GM19025 (cell line): ENCODE data around the gene IQGAP3.
"Not testable (repeated sequence)": the region's sequence is repeated elsewhere in the genome, so short reads cannot be mapped to it uniquely, and the experiment has no call there.

ENCODE experiments used
- ATAC-seq: cut with Tn5 transposase; IDR thresholded peaks from one replicate; pipeline ENCODE4 v1.9.1; 2021; ENCODE audit warnings: mild to moderate bottlenecking, low read depth, moderate library complexity; ENCODE audit not compliant: unreplicated experiment

Gene IQGAP3

DNA sequence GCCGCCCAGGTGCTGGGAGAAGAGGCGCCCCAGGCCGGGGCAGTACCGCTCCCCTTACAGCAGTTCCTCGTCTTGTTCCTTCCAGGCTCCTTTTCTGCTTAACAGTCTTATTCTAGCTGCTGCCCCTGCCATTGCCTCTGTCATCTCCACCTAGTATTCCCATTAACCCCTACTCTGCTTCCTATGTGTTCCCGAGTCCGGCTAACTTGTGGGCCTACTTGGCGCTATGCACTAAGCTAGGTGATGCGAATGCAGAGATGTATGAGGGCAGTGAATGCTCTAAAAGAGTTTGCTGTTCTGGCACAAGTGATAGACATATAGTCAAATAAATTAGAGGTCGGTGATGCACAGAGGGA is 276 bp upstream of the IQGAP3 start:
- no peak for ATAC-seq

DNA sequence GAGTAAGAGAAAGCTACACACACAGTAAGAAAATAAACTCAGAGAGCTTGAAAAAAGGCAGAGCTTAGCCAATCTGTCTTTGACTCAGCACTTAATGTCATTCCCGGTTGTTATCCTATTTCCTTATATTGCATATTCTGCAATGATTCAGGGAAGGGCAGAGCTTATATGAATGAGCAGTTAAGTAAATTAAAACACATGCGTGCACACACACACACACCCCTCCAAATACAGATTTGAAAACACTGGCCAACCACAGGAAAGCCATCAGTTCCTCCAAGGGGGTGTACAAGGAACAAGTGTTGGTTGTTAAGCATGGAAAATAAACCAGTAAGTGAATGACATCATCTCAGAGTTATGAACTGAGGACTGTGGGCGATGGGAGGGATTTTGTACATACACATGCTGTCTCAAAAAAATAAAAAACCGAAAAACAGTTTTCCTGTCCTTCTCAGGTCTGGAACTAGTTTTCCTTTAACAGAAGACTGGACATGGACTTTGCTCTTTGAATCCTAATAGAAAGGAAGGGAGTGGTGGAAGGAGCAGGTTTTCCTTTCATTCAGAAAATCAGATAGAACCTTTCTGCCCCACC is 1.0 kb downstream of the IQGAP3 start:
- ATAC-seq = no peak

DNA sequence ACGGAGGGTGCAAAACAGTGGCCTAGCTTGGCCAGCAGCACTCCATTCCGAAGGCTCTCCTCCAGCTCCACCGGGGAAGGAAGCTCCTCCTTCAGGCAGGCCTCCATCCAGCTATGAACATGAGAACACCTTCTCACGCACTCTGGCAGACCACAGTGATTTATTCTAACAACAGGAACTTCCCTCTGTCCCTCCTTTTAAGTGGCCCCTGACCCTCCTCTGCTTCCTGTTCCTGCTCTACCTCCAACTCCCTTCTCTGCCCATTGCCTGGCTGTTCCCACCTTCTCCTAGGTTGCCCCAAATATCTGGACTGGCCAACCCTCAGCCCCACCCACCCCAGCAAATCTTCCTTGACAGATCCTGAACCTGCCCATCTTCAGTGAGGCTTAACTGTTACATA is 5.9 kb downstream of the IQGAP3 start:
- ATAC-seq = no peak

DNA sequence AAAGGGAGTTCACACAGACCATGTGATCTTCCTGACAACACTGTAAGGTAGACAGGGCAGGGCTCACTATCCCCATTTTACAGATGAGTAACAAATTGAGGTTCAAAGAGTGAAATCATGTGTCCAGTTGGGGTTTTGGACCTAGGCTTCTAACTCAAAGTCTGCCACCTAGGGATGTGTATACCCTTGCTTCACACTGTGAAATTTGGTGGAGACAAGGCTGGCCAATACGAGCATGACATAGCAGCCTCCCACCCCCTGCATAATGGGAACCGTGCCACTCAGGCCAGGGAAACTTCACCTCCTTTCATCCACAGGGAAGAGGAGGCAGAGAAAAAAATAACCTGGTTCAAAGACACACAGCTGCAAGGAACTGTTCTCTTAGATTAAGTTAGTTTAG is 6.8 kb downstream of the IQGAP3 start:
- no peak for ATAC-seq

DNA sequence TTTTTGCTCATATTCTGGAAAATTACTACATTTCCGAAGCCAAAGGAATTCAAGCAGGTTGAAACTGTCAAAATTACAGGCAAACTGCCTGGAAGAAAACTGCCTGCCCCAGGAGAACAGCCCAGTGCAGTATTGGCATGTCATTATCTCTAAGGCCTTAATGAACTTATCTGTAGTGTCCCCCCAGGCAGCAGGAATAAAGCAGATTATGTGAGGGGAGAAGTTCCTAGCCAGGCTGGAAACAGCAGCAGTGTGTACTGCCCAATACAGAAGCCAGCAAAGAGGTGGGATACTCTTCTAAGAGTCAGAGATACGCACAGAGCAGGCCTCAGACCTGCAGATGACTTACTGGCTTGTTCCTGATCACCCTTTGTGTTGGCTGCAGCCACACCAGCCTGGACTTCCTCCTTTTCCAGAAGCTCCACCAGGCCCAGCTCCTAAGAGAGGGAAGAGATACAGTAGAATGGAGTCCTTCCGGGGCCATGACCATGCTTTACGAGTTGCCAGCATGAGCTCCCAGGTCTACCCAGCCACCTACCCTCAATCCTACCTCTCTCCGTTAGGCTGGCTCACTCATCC is 11.7 kb downstream of the IQGAP3 start:
- no peak for ATAC-seq

DNA sequence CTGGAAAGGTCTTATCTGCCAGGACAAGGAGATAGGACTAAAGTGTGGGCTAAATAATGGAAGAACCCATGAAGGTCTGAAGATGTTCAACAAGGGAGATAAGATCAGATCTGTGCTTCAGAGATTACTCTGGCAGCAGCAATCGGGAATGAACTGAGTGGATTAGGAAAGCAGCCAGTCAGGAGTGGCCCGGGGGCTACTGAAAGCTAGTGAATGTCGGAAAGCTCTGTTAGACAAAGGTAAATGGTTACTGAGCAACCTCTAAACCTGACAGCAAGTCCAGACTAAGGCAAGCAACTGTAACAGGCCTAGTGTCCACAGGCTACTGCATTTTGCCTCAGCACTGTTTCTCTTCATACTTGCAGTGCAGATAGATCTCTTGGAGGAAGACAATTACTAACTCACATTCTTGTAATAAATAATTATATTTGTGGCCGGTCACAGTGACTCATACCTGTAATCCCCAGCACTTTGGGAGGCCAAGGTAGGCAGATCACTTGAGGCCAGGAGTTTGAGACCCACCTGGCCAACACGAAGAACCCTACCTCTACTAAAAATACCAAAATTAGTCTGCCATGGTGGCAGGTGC is 12.5 kb downstream of the IQGAP3 start:
- no peak for ATAC-seq

DNA sequence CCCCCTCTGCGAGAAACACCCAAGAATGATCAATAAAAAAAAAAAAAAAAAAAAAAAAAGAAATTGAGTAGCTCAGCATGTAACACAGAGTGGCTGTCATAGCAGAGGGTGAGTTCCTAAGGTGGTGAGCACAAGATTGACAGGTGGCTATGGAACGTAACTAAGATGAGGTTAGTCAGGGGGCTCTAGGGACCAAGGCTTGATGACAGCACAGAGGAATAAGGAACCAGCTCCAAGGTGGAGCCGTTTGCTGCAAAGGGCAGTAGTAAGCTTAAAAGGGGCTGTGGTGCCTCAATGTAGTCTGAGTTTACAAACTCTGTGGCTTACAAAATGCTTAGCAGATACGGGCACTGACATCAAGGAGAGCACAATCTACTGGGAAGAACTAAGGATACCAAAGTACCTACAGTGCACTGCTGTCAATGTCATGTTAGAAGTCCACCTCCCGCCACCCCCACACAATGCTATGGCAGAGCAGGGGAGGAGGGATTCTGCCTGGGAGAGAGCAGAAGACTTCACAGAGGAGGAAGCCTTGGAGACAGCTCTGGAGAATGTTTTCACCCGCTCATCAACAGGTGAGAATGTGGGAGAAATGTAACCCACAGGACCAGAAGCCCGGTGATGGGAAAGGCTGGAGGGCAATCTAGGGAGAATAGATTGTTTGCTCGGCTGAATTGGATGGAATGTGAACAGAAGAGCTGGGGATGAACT is 13.1 kb downstream of the IQGAP3 start:
- no peak for ATAC-seq

DNA sequence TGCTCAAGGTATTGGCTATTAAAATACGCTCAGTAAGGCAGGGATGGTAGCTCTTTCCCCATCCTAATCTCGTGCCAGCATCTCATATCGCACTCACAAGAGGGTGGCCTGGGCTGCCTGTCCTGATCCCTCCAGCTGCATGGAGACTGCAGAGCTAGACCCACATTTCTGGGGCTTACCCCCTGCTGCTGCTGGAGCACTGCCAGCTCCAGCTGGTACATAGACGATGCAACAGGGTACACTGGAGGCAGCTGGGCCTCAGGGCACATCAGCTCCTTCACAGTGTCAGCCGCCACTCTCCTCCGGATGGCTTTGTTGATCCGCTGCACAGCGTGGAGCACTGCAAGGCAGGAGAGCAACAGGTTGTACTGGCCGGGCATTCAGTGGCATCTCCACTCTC is 16.0 kb downstream of the IQGAP3 start:
- ATAC-seq = no peak

DNA sequence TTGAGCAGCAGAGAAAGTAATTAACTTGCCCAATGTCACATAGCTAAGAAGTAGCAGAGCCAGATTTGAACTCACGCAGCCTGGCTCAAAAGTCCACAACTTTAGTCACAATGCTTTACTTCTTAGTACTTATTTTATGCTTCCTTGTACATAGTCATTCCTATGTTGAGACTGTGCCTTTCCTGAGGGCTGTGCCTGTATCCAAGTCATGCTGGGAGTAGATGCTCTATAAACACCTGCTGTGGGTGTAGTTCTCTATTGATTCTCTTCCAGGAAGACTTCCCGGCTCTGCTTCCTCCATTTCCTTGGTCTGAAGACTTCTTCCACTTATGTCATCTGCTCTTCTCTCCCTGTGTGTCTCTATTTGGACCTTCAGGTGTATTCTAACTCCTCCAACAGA is 16.6 kb downstream of the IQGAP3 start:
- ATAC-seq = no peak

DNA sequence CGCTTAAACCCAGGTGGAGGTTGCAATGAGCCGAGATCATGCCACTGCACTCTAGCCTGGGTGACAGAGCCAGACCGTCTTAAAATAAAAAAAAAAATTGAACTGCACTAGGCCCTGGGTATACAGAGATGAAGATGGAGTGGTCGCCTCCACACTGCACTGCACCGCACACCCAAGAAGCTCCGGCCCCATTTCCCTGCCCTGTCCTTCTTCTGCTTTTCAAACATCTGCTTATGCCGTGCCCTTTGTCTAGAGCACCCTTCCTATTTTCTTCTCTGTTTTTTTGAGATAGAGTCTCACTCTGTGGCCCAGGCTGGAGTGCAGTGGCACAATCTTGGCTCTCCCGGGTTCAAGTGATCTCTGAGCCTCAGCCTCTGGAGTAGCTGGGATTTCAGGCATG is 17.4 kb downstream of the IQGAP3 start:
- ATAC-seq = no peak

DNA sequence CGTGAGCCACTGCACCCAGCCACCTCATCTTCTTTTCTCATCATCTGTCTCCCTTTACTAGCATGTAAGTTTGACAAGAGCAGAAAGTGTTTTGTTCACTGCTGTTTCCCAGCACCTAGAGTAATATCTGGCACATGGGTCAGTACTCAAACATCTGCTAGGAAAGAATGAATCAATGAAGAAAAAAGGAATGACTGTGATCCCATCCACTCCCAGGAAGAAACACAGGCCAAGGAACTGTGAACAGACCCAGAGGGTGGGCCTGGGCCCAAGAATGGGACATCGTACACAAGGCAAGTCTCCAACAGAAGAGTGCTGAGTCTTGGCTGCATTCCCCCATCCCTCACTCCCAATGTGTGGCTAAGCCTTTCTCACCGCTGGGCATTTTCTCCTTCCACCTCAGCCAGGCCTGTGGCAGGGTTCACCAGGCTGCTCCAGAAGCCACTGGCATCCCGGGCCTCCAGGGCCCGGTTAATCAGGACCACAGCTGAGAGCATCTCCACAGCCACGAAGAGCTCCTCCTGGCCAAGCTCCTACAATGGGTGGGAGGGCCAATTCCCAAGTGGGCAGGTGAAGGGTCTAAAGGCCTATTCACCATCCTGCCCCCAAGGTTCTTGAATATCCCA is 18.4 kb downstream of the IQGAP3 start:
- no peak for ATAC-seq

DNA sequence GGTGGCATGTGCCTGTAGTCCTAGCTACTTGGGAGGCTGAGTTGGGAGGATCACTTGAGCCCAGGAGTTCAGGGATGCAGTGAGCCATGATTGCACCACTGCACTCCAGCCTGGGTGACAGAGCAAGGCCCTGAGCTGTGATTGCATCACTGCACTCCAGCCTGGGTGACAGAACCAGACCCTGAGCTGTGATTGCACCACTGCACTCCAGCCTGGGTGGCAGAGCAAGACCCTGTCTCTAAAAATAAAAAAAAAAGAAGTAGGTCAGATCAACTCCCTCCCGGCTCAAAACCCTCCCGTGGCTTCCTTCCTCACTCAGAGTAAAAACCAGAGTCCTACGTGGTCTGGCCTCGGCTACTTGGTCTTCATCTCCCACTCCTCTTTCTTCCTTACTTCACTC is 19.4 kb downstream of the IQGAP3 start:
- not testable (repeated sequence) for ATAC-seq

DNA sequence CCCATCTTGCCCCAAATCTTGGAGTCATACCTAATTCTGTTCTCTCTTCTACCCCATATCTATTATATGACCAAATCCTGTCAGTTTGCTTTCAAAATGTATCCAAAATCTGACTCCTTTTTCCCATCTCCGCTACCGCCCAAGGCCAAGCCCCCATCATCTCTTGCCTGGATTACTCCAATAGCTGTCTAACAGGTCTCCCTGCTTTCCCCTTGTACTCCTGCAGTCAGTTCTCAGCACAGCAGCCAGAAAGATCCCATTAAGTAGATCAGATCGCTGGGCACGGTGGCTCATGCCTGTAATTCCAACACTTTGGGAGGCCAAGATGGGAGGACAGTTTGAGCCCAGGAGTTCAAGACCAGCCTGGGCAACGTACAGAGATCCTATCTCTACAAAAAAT is 19.8 kb downstream of the IQGAP3 start:
- no peak for ATAC-seq

DNA sequence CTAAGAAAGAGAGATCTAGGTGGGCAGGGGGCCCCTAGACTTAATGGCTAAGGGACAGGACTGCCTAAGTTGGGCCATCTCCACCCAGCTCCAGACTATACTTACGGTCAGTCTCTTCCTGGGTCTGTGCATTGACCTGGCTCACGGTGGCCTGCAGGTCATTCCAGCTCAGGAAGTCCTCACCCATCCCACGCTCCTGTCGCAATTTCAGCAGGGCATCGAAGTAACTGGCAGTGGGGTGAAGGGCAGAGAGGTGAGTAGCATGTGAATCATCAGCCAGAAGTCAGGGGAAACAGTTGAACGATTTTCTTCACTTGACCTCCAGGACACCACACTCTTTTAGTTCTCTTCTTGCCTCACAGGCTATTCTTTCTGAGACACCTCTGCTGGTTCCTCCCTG is 20.5 kb downstream of the IQGAP3 start:
- ATAC-seq = no peak

DNA sequence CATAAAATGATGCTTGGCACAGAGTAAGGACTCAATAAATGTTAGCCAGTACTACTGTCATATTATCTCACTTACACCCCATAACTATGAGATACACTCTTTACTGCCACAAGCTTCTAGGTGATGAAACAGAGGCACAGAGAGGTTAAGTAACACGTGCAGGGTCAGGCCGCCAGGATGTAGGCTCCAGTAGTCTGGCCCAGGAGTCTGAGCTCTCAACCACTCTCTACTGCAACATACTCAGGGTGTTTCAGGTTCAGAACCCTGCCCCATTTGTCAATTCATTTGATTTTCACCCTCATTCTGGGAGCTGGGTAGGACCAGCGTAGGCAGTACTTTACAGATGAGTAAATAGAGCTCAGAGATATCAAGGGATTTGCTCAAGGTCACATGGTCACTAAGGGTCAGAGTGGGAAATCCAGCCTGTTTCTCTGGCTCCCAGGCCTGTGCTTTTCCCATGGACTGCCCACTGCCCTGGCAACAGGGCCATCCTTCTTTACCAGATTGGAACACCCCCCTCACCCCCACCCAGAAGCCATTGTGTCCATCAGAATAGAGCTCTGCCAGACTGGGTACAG is 21.2 kb downstream of the IQGAP3 start:
- ATAC-seq = no peak

DNA sequence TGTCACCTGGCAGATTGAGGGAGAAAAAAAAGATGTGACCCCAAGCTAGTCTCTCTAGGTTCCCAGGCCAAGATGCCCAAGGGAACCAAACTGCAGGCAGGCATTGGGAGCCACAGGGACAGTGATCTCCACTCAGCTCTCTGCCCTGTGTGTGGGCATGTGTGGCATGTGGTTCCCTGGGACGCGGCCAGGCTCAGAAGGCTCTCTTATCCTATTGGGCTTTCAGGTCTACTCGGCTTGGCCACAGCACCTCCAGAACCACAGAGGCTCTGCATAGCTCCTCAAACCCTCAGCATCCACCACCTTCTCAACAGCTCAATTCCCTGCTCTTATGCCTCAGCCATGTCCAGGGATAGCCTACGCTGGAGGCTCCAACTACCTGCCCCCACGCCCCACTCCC is 22.0 kb downstream of the IQGAP3 start:
- no peak for ATAC-seq

DNA sequence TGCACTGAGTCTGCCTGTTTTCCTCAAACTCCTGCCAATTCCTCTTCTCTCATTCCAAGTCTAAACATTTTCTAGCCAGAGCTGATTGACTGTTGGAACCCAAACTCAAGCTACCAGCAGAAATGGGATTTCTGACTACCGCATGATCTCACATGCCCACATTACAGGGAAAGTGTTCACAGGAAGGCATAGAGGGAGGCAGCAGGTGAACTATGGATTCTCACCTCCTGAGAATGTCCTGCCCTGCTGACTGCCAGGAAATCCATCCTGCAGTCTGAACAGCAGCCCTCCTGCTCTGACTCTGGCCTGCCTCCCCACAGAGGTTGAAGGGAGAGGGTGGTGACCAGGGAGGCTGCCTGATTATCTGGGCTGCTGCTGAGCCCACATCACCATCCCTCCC is 22.5 kb downstream of the IQGAP3 start:
- no peak for ATAC-seq

DNA sequence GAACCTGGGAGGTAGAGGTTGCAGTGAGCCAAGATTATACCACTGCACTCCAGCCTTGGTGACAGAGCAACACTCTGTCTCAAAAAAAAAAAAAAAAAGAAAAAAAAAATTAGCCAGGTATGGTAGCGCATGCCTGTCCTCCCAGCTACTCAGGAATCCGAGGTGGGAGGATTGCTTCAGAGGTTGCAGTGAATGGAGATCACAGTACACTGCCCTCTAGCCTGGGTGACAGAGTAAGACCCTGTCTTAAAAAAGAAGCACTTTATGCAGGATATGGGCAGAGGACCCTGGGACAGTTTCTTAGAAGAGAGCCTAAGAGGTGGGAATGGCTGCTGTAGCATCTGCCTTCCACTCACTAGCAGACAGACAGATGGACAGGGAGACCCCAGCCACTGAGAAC is 23.0 kb downstream of the IQGAP3 start:
- ATAC-seq = no peak

DNA sequence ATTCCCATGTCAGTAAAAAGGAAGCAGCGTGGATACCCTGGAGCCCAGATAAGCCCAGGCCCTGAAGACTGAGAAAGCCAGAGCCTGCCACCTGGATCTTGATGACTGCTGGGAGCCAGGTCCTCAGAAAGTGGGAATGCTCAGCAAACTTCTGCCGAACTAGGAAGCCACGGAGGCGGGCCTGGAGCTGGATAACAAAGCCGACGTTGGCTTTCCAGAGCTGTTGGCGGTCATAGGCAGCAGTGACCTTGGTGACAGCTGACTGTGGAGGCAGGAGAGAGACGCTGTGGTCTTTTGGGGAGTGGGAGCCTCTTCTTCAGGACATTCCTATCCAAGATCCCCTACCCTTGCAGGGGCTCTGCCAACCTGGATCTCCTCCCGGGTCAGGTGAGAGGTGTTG is 24.4 kb downstream of the IQGAP3 start:
- no peak for ATAC-seq

DNA sequence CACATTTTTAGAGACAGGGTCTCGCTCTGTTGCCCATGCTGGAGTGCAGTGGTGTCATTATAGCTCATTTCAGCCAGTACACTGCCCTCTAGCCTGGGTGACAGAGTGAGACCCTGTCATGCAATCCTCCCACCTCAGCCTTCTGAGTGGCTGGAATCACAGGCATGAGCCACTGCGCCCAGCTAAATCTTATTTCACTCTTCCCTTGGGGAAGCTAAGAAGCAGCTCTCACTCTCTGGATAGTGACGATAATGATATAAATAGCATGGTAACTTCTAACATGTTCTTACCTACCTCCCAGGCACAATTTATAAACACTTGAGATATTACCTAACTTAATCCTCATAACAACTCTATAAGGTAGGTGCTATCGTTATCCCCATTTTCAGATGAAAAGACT is 24.9 kb downstream of the IQGAP3 start:
- ATAC-seq = no peak

DNA sequence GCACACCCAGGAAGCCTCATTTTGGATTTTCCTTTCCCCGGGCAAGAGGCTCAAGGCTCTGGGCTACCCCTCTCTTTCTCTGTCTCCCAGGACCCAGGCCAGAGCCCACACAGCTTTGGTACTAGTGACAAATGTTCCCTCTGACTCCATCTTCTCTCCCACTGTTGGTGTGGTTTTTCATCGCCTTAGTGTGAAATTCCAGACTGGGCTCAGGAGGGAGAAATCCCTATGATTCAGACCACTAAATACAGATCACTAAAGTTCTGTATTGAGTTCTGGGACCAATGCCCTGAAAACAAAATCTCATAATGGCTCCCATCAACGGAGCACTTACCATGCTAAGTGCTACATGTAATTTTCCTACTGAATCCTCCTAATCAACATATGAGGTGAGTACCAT is 26.1 kb downstream of the IQGAP3 start:
- ATAC-seq = no peak
